Neuronal stem cell (in vitro differentiated cells): ENCODE results near the gene TMEM87B.

Experiments
- DNase-seq: peaks from one replicate; pipeline ENCODE4 v3.0.0-alpha.2; 2013; ENCODE audit warnings: low spot score
- H2AFZ ChIP-seq: one replicate; pipeline ENCODE4 v1.6.1; 2013; ENCODE audit warnings: mild to moderate bottlenecking, low read length, inconsistent platforms
- H2AK5ac ChIP-seq: 2 replicates; pipeline ENCODE4 v1.6.1; 2013; ENCODE audit warnings: low read depth, mild to moderate bottlenecking, inconsistent platforms, low read length, moderate library complexity, mixed read lengths
- H2BK120ac ChIP-seq: 2 replicates; pipeline ENCODE4 v1.6.1; 2013; ENCODE audit warnings: low read depth, mild to moderate bottlenecking, inconsistent platforms, low read length, moderate library complexity, mixed read lengths
- H2BK12ac ChIP-seq: one replicate; pipeline ENCODE4 v1.6.1; 2013; ENCODE audit warnings: low read length, inconsistent platforms
- H2BK15ac ChIP-seq: 2 replicates; pipeline ENCODE4 v1.6.1; 2013; ENCODE audit warnings: mild to moderate bottlenecking, low read length, inconsistent platforms, mixed read lengths
- H2BK5ac ChIP-seq: one replicate; pipeline ENCODE4 v1.6.1; 2013; ENCODE audit warnings: inconsistent platforms, mild to moderate bottlenecking, low read length, moderate library complexity
- H3K14ac ChIP-seq: one replicate; pipeline ENCODE4 v1.6.1; 2013; ENCODE audit warnings: low read length, inconsistent platforms
- H3K18ac ChIP-seq: 2 replicates; pipeline ENCODE4 v1.6.1; 2013; ENCODE audit warnings: low read length, inconsistent platforms
- H3K23ac ChIP-seq: 2 replicates; pipeline ENCODE4 v1.6.1; 2013; ENCODE audit warnings: low read depth, mild to moderate bottlenecking, mixed read lengths, low read length, inconsistent platforms; ENCODE audit not compliant: poor library complexity
- H3K27ac ChIP-seq: replicated peaks from 3 replicates; pipeline ENCODE4 v1.5.1; 2013; ENCODE audit warnings: low read length, inconsistent platforms
- H3K27me3 ChIP-seq, 3 experiments: 2 replicates each; pipeline ENCODE4 v1.6.1; 2013; ENCODE audit warnings: low read length in 3 of 3, mild to moderate bottlenecking in 2 of 3, inconsistent platforms in 1 of 3, low read depth in 1 of 3, mixed read lengths in 1 of 3, moderate library complexity in 1 of 3; ENCODE audit not compliant: control insufficient read depth in 3 of 3, insufficient read depth in 3 of 3
- H3K36me3 ChIP-seq, 2 donors: replicated peaks in 1 of 2; 2 replicates each; pipeline ENCODE4 v1.6.1; 2013; ENCODE audit warnings: low read length in 2 of 2; ENCODE audit not compliant: control insufficient read depth in 2 of 2, insufficient read depth in 2 of 2
- H3K4ac ChIP-seq: 2 replicates; pipeline ENCODE4 v1.6.1; 2013; ENCODE audit warnings: inconsistent platforms, mild to moderate bottlenecking, low read length, moderate library complexity
- H3K4me1 ChIP-seq, 2 donors: 1 replicate in 1 of 2; 2 replicates in 1 of 2; pipeline ENCODE4 v1.6.1; 2013; ENCODE audit warnings: low read length in 2 of 2, low read depth in 1 of 2; ENCODE audit not compliant: control insufficient read depth in 2 of 2, insufficient read depth in 1 of 2
- H3K4me2 ChIP-seq: one replicate; pipeline ENCODE4 v1.6.1; 2013; ENCODE audit warnings: mild to moderate bottlenecking, low read length, inconsistent platforms; ENCODE audit not compliant: insufficient read depth, poor library complexity, severe bottlenecking
- H3K4me3 ChIP-seq, 2 donors: 2 replicates each; pipeline ENCODE4 v1.5.1; 2013; ENCODE audit warnings: low read length in 2 of 2, mild to moderate bottlenecking in 2 of 2, inconsistent platforms in 1 of 2, moderate library complexity in 1 of 2
- H3K79me1 ChIP-seq: one replicate; pipeline ENCODE4 v1.6.1; 2013; ENCODE audit warnings: low read depth, mild to moderate bottlenecking, inconsistent platforms, low read length, moderate library complexity
- H3K9ac ChIP-seq: one replicate; pipeline ENCODE4 v1.6.1; 2013; ENCODE audit warnings: mild to moderate bottlenecking, low read depth, low read length, inconsistent platforms; ENCODE audit not compliant: poor library complexity
- H3K9me3 ChIP-seq, 2 donors: replicated peaks in 1 of 2; 2 replicates each; pipeline versions ENCODE3 to v1.6.1; 2013; ENCODE audit warnings: low read length in 2 of 2, mild to moderate bottlenecking in 2 of 2, inconsistent platforms in 1 of 2, low read depth in 1 of 2, mixed read lengths in 1 of 2, moderate library complexity in 1 of 2; ENCODE audit not compliant: control insufficient read depth in 2 of 2, insufficient read depth in 1 of 2
- H4K8ac ChIP-seq: one replicate; pipeline ENCODE4 v1.6.1; 2013; ENCODE audit warnings: low read depth, mild to moderate bottlenecking, inconsistent platforms, low read length, moderate library complexity
- H4K91ac ChIP-seq: one replicate; pipeline ENCODE4 v1.6.1; 2013; ENCODE audit warnings: low read length, low read depth, mild to moderate bottlenecking, inconsistent platforms; ENCODE audit not compliant: poor library complexity
- WGBS, 2 donors: extraction: QIAGEN DNeasy Blood & Tissue Kit; methylation state at CpG; one replicate each; pipeline ENCODE4 v1.1.7; 2013; ENCODE audit warnings: missing lambda C conversion rate in 2 of 2, mixed read lengths in 1 of 2; ENCODE audit not compliant: insufficient read length in 2 of 2, insufficient replicate concordance in 1 of 2; ENCODE audit errors: extremely low coverage in 2 of 2; 5-methylcytosine and 5-hydroxymethylcytosine counted together

TMEM87B gene

GRCh38 chr2:112150851-112151250 is 95.8 kb downstream of the TMEM87B start:
- no CpG with 5 or more reads among the region's 11 CpGs for WGBS, 2 donors
- no peak overlapping the region for H2BK120ac ChIP-seq
- peaks cover 0 to 23% of the 10 kb centered on the region in 2 donors for H3K36me3 ChIP-seq
- H3K18ac ChIP-seq: peak overlapping the region; percentile 62
- H3K79me1 ChIP-seq: peaks cover 7% of the 10 kb centered on the region
- no peak overlapping the region for H3K4me2 ChIP-seq
- H2BK5ac ChIP-seq: no peak overlapping the region
- H3K27me3 ChIP-seq: no peaks in the 10 kb centered on the region
- DNase-seq: no peak
- no peak overlapping the region for H2AFZ ChIP-seq
- H2AK5ac ChIP-seq: no peak overlapping the region
- no peak overlapping the region for H4K91ac ChIP-seq
- H3K4me3 ChIP-seq: no peak overlapping the region
- no peak overlapping the region for H3K9ac ChIP-seq
- no peak overlapping the region for H3K14ac ChIP-seq
- no peak overlapping the region for H3K4ac ChIP-seq
- no peak overlapping the region for H3K27ac ChIP-seq
- no peak overlapping the region for H2BK15ac ChIP-seq
- H4K8ac ChIP-seq: no peak overlapping the region
- H3K23ac ChIP-seq: no peak overlapping the region
- H3K4me1 ChIP-seq: peaks cover 7 to 29% of the 10 kb centered on the region in 2 donors
- H2BK12ac ChIP-seq: no peak overlapping the region
- H3K9me3 ChIP-seq: no peaks in the 10 kb centered on the region

GRCh38 chr2:112151271-112151670 is 96.2 kb downstream of the TMEM87B start:
- Histone ChIP-seq H4K8ac (no peak overlapping the region), H3K23ac (no peak overlapping the region), H3K18ac (peak overlapping the region; percentile 6), H3K27me3 (no peaks in the 10 kb centered on the region), H3K4me1 (peaks cover 7 to 33% of the 10 kb centered on the region in 2 donors), H3K79me1 (peaks cover 8% of the 10 kb centered on the region), H3K36me3 (peaks cover 0 to 23% of the 10 kb centered on the region in 2 donors), H3K4me2 (no peak overlapping the region), H2BK120ac (no peak overlapping the region), H2BK5ac (no peak overlapping the region), H3K9me3 (no peaks in the 10 kb centered on the region), H3K27ac (no peak overlapping the region), H3K4ac (no peak overlapping the region), H3K4me3 (no peak overlapping the region), H3K14ac (no peak overlapping the region), H2AFZ (no peak overlapping the region), H2BK12ac (no peak overlapping the region), H3K9ac (no peak overlapping the region), H4K91ac (no peak overlapping the region), H2AK5ac (no peak overlapping the region), H2BK15ac (no peak overlapping the region)
- WGBS, 2 donors: no CpG with 5 or more reads among the region's 5 CpGs
- DNase-seq: no peak

- no peak overlapping the region for H4K8ac ChIP-seq
- peaks cover 0 to 23% of the 10 kb centered on the region in 2 donors for H3K36me3 ChIP-seq
- no peak overlapping the region for H2BK15ac ChIP-seq
- H3K4ac ChIP-seq: no peak overlapping the region
- H4K91ac ChIP-seq: no peak overlapping the region
- H2BK12ac ChIP-seq: no peak overlapping the region
- H3K4me1 ChIP-seq: peaks cover 7 to 39% of the 10 kb centered on the region in 2 donors
- no peak overlapping the region for H3K23ac ChIP-seq
- no peak overlapping the region for H3K9ac ChIP-seq
- no peak overlapping the region for H2AK5ac ChIP-seq
- H3K9me3 ChIP-seq: no peaks in the 10 kb centered on the region
- no CpG with 5 or more reads among the region's 18 CpGs for WGBS, 2 donors
- no peak overlapping the region for H2BK5ac ChIP-seq
- no peak overlapping the region for H3K4me3 ChIP-seq
- DNase-seq: no peak
- H3K27me3 ChIP-seq: no peaks in the 10 kb centered on the region
- H3K4me2 ChIP-seq: no peak overlapping the region
- no peak overlapping the region for H3K18ac ChIP-seq
- H3K14ac ChIP-seq: no peak overlapping the region
- H2AFZ ChIP-seq: no peak overlapping the region
- peaks cover 8% of the 10 kb centered on the region for H3K79me1 ChIP-seq
- no peak overlapping the region for H2BK120ac ChIP-seq
- H3K27ac ChIP-seq: no peak overlapping the region
Measured at GRCh38 chr2:112151701-112152440, 96.8 kb downstream of the TMEM87B start.

GRCh38 chr2:112152476-112153178 is 97.6 kb downstream of the TMEM87B start:
- H3K14ac ChIP-seq: no peak overlapping the region
- no peak overlapping the region for H2AK5ac ChIP-seq
- DNase-seq: no peak
- no peak overlapping the region for H2AFZ ChIP-seq
- H4K91ac ChIP-seq: no peak overlapping the region
- no peak overlapping the region for H3K27ac ChIP-seq
- no peak overlapping the region for H4K8ac ChIP-seq
- no peak overlapping the region for H3K18ac ChIP-seq
- no peak overlapping the region for H3K4ac ChIP-seq
- no peaks in the 10 kb centered on the region for H3K27me3 ChIP-seq
- H3K4me2 ChIP-seq: no peak overlapping the region
- WGBS, 2 donors: no CpG with 5 or more reads among the region's 10 CpGs
- no peaks in the 10 kb centered on the region for H3K9me3 ChIP-seq
- H3K9ac ChIP-seq: no peak overlapping the region
- H2BK120ac ChIP-seq: no peak overlapping the region
- H3K36me3 ChIP-seq: peaks cover 0 to 23% of the 10 kb centered on the region in 2 donors
- H2BK5ac ChIP-seq: no peak overlapping the region
- no peak overlapping the region for H3K4me3 ChIP-seq
- H3K4me1 ChIP-seq: peaks cover 7 to 39% of the 10 kb centered on the region in 2 donors
- no peak overlapping the region for H2BK15ac ChIP-seq
- peaks cover 8% of the 10 kb centered on the region for H3K79me1 ChIP-seq
- H2BK12ac ChIP-seq: no peak overlapping the region
- no peak overlapping the region for H3K23ac ChIP-seq
